GM19372 (cell line): ENCODE measurements around the gene COL4A4.
A peak's percentile ranks its signal among the peaks of the same experiment; 100 is the strongest.

Source experiments
- ATAC-seq: cut with Tn5 transposase; IDR thresholded peaks from one replicate; pipeline ENCODE4 v1.9.1; 2021; ENCODE audit warnings: mild to moderate bottlenecking, low read depth, moderate library complexity; ENCODE audit not compliant: unreplicated experiment

COL4A4 gene

GRCh38 chr2:227163485-227163997, 464 bp downstream of the COL4A4 start:
- ATAC-seq = peak; percentile 53

DNA sequence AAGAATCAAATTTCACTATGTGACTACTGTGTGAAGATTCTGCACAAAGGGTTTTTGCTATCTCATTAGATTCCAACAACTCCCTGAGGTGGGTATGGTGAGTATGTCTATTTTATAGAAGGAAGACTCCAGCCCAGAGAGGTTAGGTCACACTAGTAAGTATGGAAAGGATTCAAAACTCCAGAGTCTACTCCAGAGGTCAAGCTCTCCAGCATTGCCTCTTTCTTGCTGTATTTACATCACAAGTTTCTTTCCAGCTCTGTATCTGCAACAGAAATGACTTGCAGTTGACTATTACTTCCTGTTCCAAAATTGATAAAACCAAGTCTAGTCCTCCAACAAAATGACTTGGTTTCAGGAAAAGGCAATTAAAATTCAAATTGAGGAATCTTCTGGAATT, 2.1 kb downstream of the COL4A4 start:
- no peak for ATAC-seq

DNA sequence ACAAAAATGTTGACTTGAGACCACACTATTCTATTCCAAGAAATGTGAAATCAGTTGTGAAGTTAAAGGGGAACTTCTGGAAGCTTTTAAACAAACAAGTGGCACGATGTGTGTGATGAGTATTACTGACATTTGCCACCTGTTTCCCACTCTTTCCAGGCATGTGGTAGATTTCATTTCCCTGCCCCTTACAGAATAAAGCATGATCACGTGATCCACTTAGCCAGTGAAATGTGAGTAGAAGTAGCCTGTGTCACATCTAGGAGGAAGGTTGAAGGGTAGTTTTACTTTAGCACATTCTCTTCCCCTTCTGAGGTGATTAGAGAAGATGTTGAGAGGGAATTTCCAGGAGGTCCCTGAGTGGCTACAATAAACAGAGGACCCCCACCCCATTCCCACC, 3.8 kb downstream of the COL4A4 start:
- ATAC-seq = no peak

DNA sequence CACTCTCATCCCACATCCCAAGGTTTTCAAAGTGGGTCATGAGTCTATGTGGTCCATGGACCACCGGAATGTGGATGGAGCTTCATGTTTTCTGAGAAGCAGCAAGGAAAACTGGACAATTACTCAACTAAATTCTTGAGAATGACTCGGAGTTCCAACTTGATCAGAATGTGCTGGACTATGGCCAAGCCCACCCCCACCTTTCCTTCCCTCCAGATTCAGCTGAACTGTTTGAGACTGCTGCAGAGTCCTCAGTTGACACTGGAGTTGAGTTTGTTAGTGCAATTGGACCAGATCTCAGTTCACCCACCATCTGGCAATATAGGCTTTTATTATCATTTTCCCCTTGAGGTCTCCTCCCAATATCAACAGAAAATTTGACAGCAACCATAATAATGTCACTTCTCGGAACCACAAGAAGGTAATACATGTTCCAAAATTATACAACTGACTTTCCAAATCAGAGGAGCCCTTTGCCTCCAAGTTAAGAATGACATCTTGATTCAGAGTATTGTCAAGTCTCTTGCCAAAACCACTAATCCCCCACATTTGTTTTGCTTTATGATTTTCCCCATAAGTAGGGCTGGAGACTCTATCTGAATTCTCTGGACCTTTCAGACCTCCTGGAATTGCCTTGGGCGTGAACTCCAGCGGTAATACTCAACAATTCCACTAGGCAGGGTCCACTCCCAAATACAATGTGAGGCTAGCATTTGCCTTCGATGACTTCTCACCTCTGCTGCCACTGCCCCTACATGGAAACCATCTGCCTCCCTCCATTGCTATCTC, 8.8 kb downstream of the COL4A4 start:
- ATAC-seq = no peak

DNA sequence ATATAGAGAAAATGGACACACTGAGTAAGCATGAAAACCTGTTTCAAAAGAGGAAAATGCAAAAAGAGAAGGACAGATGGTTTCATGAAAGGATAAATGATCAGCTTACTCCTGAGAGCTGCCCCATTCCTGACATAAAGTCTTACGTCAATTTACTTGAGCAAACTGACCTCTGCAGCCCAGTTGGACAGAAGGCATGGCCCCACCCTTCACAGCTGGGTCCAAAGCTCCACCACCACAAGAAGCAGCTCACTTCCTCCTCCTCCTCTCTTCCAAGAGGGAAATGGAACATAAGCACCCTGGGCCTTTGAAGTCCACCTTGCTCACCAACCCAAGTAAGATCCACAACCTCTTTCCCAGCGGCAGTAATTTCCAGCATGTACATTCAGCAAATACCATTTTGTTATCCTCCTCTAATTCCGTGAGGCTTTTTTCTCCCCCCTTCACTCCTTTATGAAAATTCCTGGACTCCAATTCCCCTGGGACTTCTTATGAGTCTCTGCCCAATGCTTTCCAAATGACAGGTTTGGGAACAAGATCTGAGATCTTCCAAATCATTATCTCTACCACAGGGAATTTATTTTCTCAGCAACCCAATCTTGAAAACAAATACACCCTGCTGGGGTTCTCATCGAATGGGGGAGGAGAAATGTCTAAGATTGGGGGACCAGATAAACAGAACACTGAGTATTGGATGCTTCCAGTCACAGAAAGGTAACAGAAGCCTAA, 10.1 kb downstream of the COL4A4 start:
- no peak for ATAC-seq

- no peak for ATAC-seq
Observed at GRCh38 chr2:227153307-227153706, 10.7 kb downstream of the COL4A4 start.

DNA sequence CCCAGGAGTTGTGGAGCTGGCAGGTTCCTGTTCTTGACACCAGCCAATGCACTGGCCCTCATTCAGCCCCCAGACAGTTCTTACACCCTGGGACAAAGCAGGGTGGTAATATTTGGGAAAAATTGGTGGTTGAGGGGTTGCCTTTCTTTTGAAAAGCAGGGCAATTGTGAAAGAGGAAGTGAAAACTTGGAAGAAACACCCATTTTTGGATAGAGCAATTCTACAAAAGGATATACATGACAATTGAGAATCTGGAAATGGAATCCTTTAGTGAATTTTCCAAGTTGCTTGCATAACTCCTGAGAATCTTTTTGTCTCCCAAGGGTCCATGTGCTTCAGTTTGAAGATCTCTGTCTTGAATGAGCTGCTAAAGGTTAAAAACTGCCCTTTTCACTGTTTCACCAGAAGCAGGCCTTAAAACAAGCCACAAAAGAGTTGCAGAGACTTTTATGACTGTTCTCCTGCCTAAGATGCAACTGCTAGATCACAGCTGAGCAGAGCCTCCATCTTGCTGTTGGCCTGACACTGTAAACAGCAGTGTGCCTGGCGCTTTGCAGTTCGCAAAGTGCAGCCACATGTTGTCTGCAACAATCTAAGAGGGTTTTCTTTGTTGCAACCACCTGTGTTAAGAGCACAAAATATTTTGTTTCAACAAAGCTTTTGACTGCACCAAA, 11.8 kb downstream of the COL4A4 start:
- no peak for ATAC-seq

DNA sequence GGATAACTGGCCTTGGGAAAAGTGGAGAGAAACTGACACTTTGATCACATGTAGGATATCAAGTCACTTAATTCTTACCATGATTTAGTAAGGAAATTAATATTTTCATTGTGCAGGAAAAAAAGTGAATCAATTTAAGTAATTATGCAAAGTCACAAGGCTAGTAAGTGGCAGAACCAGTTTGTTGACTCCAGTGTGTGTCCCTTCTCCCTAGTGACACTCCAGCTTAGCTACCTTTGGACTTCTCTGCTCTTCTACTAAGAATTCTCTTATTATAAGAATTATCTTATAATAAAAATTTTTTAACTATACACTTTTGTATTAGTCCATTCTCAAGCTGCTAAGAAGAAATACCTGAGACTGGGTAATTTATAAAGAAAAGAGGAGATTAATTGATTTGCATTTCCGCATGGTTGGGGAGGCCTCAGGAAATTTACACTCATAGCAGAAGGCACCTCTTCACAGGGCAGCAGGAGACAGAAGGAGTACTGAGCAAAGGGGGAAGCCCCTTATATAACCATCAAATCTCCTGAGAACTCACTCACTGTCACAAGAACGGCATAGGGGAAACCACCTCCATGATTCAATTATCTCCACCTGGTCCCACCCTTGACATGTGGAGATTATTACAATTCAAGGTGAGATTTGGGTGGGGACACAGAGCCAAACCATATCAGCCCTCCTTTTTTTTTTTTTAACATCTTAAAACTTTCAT, 13.6 kb downstream of the COL4A4 start:
- ATAC-seq = no peak

- ATAC-seq = no peak
Observed at GRCh38 chr2:227148106-227148505, 15.9 kb downstream of the COL4A4 start.

GRCh38 chr2:227147023-227147422, 17.0 kb downstream of the COL4A4 start:
- no peak for ATAC-seq

GRCh38 chr2:227146456-227146855, 17.5 kb downstream of the COL4A4 start:
- ATAC-seq = no peak

GRCh38 chr2:227143895-227144294, 20.1 kb downstream of the COL4A4 start:
- ATAC-seq = no peak

- no peak for ATAC-seq
Observed at GRCh38 chr2:227141301-227141700, 22.7 kb downstream of the COL4A4 start.

GRCh38 chr2:227134591-227134990, 29.4 kb downstream of the COL4A4 start:
- ATAC-seq = no peak

- no peak for ATAC-seq
Observed at GRCh38 chr2:227132986-227133385, 31.0 kb downstream of the COL4A4 start.

GRCh38 chr2:227130636-227131035, 33.4 kb downstream of the COL4A4 start:
- ATAC-seq = no peak

GRCh38 chr2:227127201-227127600, 36.8 kb downstream of the COL4A4 start:
- ATAC-seq = no peak

DNA sequence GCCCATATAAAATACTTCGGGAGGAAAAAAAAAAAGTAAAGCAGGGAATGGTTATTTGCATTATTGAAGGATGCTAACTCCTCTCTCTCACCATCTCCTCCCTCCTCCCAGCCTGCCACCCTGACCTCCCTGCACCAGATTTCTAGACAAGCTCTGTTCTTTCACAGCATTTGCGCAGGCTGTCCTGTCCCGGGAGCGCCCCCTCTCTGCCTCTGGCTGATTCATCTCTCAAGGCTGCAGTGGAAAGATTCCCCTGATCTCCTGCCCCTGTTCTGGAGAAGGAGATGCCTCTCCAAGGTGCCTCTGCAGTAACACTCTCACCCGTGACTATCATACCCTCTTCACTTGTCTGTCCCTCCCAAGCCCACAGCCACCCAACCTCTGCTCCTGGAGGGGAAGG, 38.5 kb downstream of the COL4A4 start:
- ATAC-seq = no peak

GRCh38 chr2:227124811-227125210, 39.2 kb downstream of the COL4A4 start:
- ATAC-seq = no peak

GRCh38 chr2:227123697-227124096, 40.3 kb downstream of the COL4A4 start:
- ATAC-seq = no peak

DNA sequence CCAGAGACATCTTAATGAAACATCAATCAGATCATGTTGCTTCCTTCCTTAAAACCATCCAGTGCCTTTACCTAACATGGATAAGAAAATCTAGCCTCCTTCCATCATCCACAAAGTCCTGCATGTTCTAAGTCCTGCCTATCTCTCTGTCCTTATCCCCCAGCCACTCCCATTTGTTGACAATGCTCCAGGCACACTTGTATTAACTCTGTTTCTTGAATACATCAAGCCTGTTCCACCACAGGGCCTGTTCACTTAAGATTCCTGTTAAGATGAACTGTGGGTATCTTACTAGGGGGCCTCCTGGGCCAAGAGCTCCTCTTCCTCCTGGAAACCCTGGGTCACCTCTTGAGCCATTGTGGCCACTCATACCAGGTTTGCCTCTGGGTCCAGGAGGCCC, 45.7 kb downstream of the COL4A4 start:
- no peak for ATAC-seq
